K562 (cell line): Measurements from ENCODE around the gene PHTF1. TPM values are rescaled to one million over a fixed set of nuclear protein-coding genes. Genes with fewer than 3 reads are reported as not detected.

Experiments used
- CEBPZ ChIP-seq: fragments of 150-350 bp; IDR thresholded peaks from 2 replicates; pipeline ENCODE4 v1.6.1; 2014; ENCODE audit warnings: low read depth, mild to moderate bottlenecking, low read length, borderline replicate concordance
- CREB1 ChIP-seq, 2 experiments: sonication (generic) in 1 of 2; formaldehyde crosslinking in 1 of 2; IDR thresholded peaks; 2 replicates each; pipeline versions ENCODE4 v1.6.1 to v1.8.0; 2012 to 2022; ENCODE audit warnings: inconsistent platforms in 1 of 2, mild to moderate bottlenecking in 1 of 2, missing genetic modification reagents in 1 of 2, moderate library complexity in 1 of 2
- EZH2 ChIP-seq: IDR thresholded peaks from 2 replicates; pipeline ENCODE4 v1.6.1; 2012; ENCODE audit warnings: low read depth, mild to moderate bottlenecking, inconsistent platforms, low read length, borderline replicate concordance
- HDGF ChIP-seq: fragments of 450-650 bp; IDR thresholded peaks from 2 replicates; pipeline ENCODE4 v1.6.1; 2016
- HMGXB4 ChIP-seq: sonication (generic); formaldehyde crosslinking; IDR thresholded peaks from 2 replicates; pipeline ENCODE4 v1.8.1; 2023; ENCODE audit warnings: mild to moderate bottlenecking, missing genetic modification reagents
- ILF3 ChIP-seq: fragments of 450-650 bp; IDR thresholded peaks from 2 replicates; pipeline ENCODE4 v1.6.1; 2018; ENCODE audit warnings: antibody characterized with exemption, mild to moderate bottlenecking, moderate library complexity, borderline replicate concordance
- LARP7 ChIP-seq: fragments of 450-650 bp; IDR thresholded peaks from 2 replicates; pipeline ENCODE4 v1.6.1; 2016
- MEF2A ChIP-seq: IDR thresholded peaks from 2 replicates; pipeline ENCODE4 v1.6.1; 2011; ENCODE audit warnings: low read depth, mild to moderate bottlenecking, low read length, moderate library complexity; ENCODE audit not compliant: control insufficient read depth
- NR0B1 ChIP-seq: fragments of 450-650 bp; IDR thresholded peaks from one replicate; pipeline ENCODE4 v1.6.1; 2018; ENCODE audit warnings: mild to moderate bottlenecking, moderate library complexity; ENCODE audit not compliant: partially characterized antibody
- NR3C1 ChIP-seq: sonication (generic); formaldehyde crosslinking; IDR thresholded peaks from 2 replicates; pipeline ENCODE4 v1.8.1; 2022; ENCODE audit warnings: missing genetic modification reagents
- RHOXF2B ChIP-seq: fragments of 250-450 bp; sonication (Bioruptor Pico); conservative IDR thresholded peaks from 2 replicates; pipeline ENCODE4 v1.5.1; 2021
- TSHZ1 ChIP-seq: fragments of 250-450 bp; sonication (Bioruptor Pico); IDR thresholded peaks from 2 replicates; pipeline ENCODE4 v1.4.0; 2020; ENCODE audit warnings: mild to moderate bottlenecking, moderate library complexity
- ZBTB12 ChIP-seq: fragments of 250-450 bp; sonication (Bioruptor Pico); IDR thresholded peaks from 2 replicates; pipeline ENCODE4 v1.4.0; 2020
- ZEB2 ChIP-seq: fragments of 450-650 bp; IDR thresholded peaks from 2 replicates; pipeline ENCODE4 v1.6.1; 2016
- ZNF184 ChIP-seq: sonication (generic); formaldehyde crosslinking; IDR thresholded peaks from 2 replicates; pipeline ENCODE4 v1.5.0; 2020; ENCODE audit warnings: missing genetic modification reagents
- ZNF696 ChIP-seq: fragments of 250-450 bp; sonication (Bioruptor Pico); conservative IDR thresholded peaks from 2 replicates; pipeline ENCODE4 v1.4.0; 2020; ENCODE audit warnings: mild to moderate bottlenecking, moderate library complexity
- polyA plus RNA-seq, 8 experiments: library from polyadenylated mRNA; depleted of rRNA in 4 of 8; stranded (reverse) in 5 of 8; unstranded in 3 of 8; fragments of >200 nt; fragmentation: Nextera tagmentation in 2 of 8; fragmentation: Illumina TruSeq in 1 of 8; extraction: Ambion mirVana in 2 of 8; extraction: Trizol in 1 of 8; gene quantifications; 2 replicates each; pipeline versions ENCODE4 v1.2.1 to v1.2.3, GENCODE V29; 2011 to 2014; ENCODE audit warnings: inconsistent platforms in 1 of 8, missing spikeins in 1 of 8
- total RNA-seq, 7 experiments: library from RNA; depleted of rRNA in 6 of 7; stranded (reverse); fragments of >200 nt in 6 of 7; fragmentation: Illumina TruSeq in 2 of 7; extraction: Trizol in 2 of 7; gene quantifications; 2 replicates each; pipeline versions ENCODE4 v1.2.1 to v1.2.3, GENCODE V29; 2011 to 2021; ENCODE audit warnings: low replicate concordance in 1 of 7

PHTF1 gene
- total and polyA plus RNA-seq, 9 of the 15 experiments (the other 6 are each of a cell fraction or from before 2014, with no cell fraction given), result 8.4 to 36.2 (median 23.0) TPM

GRCh38 chr1:113759333-113760101, at the start of gene PHTF1 (continued):
- TF ChIP-seq ZBTB12 (no peak), MEF2A (no peak), LARP7 (no peak), HDGF (no peak), RHOXF2B (CRISPR knock-in tag) (peak; percentile 91), ZEB2 (0 out of 2 replicates have a peak, but pooled peaks have one; percentile 36), CREB1 (IDR thresholded peaks at IDR 0.05) (0 out of 2 replicates have a peak, but pooled peaks have one; percentile 38), CREB1 (CRISPR knock-in tag; IDR thresholded peaks at IDR 0.05) (peak; percentile 70), CEBPZ (no peak), HMGXB4 (CRISPR knock-in tag) (peak; percentile 52; the same call in 1 of the 2 replicates), ILF3 (0 out of 2 replicates have a peak, but pooled peaks have one; percentile 47), EZH2 (no peak), ZNF696 (CRISPR knock-in tag) (no peak), ZNF184 (no peak), NR0B1 (no peak), NR3C1 (no peak), TSHZ1 (CRISPR knock-in tag) (no peak)
